ENCODE data around the gene SLC26A4. TPM values are rescaled to one million over a fixed set of nuclear protein-coding genes. Genes with fewer than 3 reads are reported as not detected.

SLC26A4 gene
- total RNA-seq: 16.0 TPM

DNA sequence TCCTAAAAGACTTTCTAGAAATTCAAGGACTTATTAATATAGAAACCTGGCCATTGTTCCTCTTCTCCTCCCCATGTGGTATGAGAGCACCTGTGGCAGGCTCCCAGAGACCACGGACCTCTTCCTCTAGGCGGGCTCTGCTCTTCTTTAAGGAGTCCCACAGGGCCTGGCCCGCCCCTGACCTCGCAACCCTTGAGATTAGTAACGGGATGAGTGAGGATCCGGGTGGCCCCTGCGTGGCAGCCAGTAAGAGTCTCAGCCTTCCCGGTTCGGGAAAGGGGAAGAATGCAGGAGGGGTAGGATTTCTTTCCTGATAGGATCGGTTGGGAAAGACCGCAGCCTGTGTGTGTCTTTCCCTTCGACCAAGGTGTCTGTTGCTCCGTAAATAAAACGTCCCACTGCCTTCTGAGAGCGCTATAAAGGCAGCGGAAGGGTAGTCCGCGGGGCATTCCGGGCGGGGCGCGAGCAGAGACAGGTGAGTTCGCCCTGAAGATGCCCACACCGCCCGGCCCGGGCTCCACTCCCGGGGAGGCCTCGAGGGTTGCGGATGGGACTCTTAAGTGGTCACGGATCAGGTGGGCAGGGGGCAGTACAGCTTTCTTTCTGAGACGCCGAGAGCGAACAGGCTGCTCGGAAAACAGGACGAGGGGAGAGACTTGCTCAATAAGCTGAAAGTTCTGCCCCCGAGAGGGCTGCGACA, at the start of gene SLC26A4:
SLC26A4 (plus strand) TSS at position 448 of the 700 bp plus-strand sequence. CDS start 814 bp downstream, outside the sequence.

DNA sequence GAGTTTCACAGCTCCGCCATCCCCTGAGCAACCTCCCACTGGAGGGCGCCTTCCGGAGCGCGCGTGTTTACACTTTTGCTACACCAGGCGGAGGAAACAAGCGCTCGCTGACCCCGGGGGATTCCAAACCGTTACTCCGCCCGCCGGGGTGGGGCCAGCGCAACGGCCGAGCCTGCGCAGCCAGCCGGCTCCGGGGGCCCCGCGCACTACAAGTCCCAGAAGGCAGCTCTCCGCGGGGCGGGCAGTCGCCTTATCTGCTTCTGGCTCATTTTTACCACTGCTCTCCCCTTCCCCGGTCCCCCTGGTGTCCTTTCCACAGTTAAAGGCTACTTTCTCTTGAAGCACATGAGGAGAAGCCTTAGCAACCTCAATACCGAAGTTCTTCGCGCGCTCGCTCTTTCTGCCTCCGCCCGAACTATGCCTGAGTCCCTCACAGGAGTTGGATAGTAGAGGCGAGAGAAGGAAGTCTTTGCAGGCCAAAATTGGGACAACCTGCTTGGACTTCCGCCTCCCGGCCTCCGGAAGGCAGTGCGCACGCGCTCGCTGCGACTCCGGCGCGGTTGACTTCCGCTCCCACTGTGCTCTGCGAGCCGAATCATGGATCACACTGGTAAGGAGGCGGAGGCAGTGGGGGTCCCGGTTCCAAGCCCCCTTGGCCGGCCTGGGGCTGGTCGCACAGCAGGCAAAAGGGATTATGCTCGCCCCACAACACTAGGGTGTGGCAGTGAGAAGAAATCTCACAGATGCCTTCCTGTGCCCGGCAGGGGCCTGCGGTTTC, 83.1 kb downstream of the SLC26A4 start, which contains the start of gene CBLL1:
CBLL1 (plus strand) TSS at position 576 of the 778 bp plus-strand sequence; CDS start at position 598, 22 bp downstream.

Small RNAs within 50 kb of the gene (small RNA-seq; reads per million reads assigned to genes)
- gene BANF1P5 (ENCODE audit: low replicate concordance): not detected

Other genes starting within 250 kb of the SLC26A4 start
- gene GPR22, start 190.8 kb upstream of the SLC26A4 start, total RNA-seq: 88.9 TPM
- 57.0 TPM for gene COG5, start 96.9 kb upstream of the SLC26A4 start, total RNA-seq
- 19.1 TPM for gene DUS4L, start 96.9 kb upstream of the SLC26A4 start, total RNA-seq
- 59.2 TPM for gene BCAP29, start 80.6 kb upstream of the SLC26A4 start, total RNA-seq
- 38.2 TPM for gene CBLL1, start 83.3 kb downstream of the SLC26A4 start, total RNA-seq
- not detected for gene SLC26A3, start 142.4 kb downstream of the SLC26A4 start, total RNA-seq
- gene DLD, start 230.4 kb downstream of the SLC26A4 start, total RNA-seq: 83.9 TPM

Data from parietal lobe (tissue), 2 donors.